PC-9 (cell line): ENCODE results near the gene UBA5.

Experiments used
- EZH2 ChIP-seq: fragments of 200-600 bp; sonication (generic); IDR thresholded peaks from 2 replicates; pipeline ENCODE4 v1.8.0; 2017; ENCODE audit warnings: antibody characterized with exemption, low read depth
- TF ChIP-seq, protein P1 (sequence below): fragments of 200-600 bp; sonication (generic); conservative IDR thresholded peaks from 2 replicates; pipeline ENCODE4 v1.6.1; 2017; ENCODE audit warnings: mixed run types, antibody characterized with exemption, mild to moderate bottlenecking, moderate library complexity

DNA sequence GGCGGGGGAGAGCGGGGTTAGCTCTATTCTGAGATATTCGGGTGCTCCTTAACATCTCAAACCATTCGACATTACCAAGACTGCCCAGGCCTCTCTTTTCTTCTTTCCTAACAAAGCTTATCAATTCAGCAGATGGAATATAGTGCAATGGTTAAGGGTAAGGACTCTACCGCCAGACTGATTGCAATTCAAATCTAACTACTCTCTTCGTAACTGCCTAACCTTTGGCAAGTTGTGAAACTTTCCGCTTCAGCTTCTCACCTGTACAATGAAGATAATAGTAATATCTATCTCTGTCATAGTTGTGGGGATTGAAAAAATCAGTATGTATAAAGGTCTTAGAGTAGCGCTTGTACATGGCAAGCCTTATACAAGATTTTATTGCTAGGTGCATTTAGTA, 972 bp downstream of the UBA5 start:
- TF ChIP-seq, protein P1, sequence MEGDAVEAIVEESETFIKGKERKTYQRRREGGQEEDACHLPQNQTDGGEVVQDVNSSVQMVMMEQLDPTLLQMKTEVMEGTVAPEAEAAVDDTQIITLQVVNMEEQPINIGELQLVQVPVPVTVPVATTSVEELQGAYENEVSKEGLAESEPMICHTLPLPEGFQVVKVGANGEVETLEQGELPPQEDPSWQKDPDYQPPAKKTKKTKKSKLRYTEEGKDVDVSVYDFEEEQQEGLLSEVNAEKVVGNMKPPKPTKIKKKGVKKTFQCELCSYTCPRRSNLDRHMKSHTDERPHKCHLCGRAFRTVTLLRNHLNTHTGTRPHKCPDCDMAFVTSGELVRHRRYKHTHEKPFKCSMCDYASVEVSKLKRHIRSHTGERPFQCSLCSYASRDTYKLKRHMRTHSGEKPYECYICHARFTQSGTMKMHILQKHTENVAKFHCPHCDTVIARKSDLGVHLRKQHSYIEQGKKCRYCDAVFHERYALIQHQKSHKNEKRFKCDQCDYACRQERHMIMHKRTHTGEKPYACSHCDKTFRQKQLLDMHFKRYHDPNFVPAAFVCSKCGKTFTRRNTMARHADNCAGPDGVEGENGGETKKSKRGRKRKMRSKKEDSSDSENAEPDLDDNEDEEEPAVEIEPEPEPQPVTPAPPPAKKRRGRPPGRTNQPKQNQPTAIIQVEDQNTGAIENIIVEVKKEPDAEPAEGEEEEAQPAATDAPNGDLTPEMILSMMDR: no peak
- TF ChIP-seq EZH2: no peak
